ENCODE results near the gene GPSM1. TPM values are rescaled to one million over a fixed set of nuclear protein-coding genes. Genes with fewer than 3 reads are reported as not detected.

Gene GPSM1
- total RNA-seq, 1 experiment from 2014 or later: 26.4 TPM

DNA sequence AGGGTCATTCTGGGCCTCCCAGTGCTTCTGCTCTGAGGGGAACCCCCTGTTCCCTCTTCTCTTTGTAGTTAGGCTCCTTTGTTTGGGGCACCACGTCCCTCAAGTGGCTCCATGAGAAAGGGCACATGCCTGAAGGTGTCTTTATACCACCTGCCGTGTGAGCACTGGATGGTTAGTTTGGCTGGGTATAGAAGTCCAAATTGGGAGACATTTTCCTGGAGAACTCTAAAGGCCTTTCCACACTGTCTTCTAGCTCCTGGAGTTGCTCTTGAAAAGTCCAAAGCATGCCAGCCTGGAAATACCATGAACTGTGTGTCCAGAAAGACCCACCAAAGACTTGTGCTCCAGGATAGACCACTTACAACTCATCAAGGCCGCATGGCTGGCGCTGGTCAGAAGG, 12.4 kb upstream of the GPSM1 start:
- Histone ChIP-seq H3K27me3 (ENCODE audit: insufficient read depth, low read length) (no peaks in the 10 kb centered on the region), H3K9me2 (ENCODE audit: insufficient read depth) (no peaks in the 10 kb centered on the region), H3K79me2 (ENCODE audit: insufficient read depth, low read length) (no peaks in the 10 kb centered on the region), H3K9ac (ENCODE audit: low read length) (no peak overlapping the region), H3K27ac (ENCODE audit: low read depth, low read length) (no peak overlapping the region), H3K4me2 (ENCODE audit: low read length) (no peak overlapping the region), H3K36me3 (ENCODE audit: control insufficient read depth in 1 of 2, insufficient read depth in 2 of 2, low read length in 2 of 2) (no peaks in the 10 kb centered on the region), H3K4me3 (replicated peaks in 1 of 2; ENCODE audit: low read depth in 1 of 2, low read length in 2 of 2) (no peak overlapping the region), H3K9me3 (ENCODE audit: control insufficient read depth in 1 of 2, insufficient read depth in 1 of 2, low read depth in 1 of 2, low read length in 2 of 2) (peaks cover 10 to 21% of the 10 kb centered on the region in 2 experiments; a peak in 2 of 4 replicates), H2AFZ (ENCODE audit: low read depth, low read length, poor library complexity, severe bottlenecking) (no peak overlapping the region), H3K4me1 (ENCODE audit: control insufficient read depth in 1 of 2, insufficient read depth in 2 of 2, low read length in 2 of 2) (peaks cover 13 to 19% of the 10 kb centered on the region in 2 experiments), H4K20me1 (ENCODE audit: insufficient read depth) (no peaks in the 10 kb centered on the region)
- ChIA-PET POLR2A (no interaction called here), CTCF (no interaction called here), RAD21 (ENCODE audit: low non-redundant PET in 1 of 2, low total read pairs in 2 of 2, uncharacterized antibody in 2 of 2, unreplicated experiment in 2 of 2) (no interaction called here)
- no TSS peak for BruUV-seq (replicated peaks)
- TF ChIP-seq TCF7L2 (IDR thresholded peaks at IDR 0.05; ENCODE audit: borderline replicate concordance, extremely low read depth, insufficient read depth, insufficient read length) (no peak), ELF1 (IDR thresholded peaks at IDR 0.05; ENCODE audit: borderline replicate concordance, low read depth) (no peak), CEBPB (IDR thresholded peaks at IDR 0.05; ENCODE audit: low read depth) (no peak), POLR2AphosphoS5 (IDR thresholded peaks at IDR 0.05; ENCODE audit: low read depth, low read length) (no peak), SP1 (IDR thresholded peaks at IDR 0.05; ENCODE audit: low read depth) (no peak), RAD21 (IDR thresholded peaks at IDR 0.05; ENCODE audit: low read depth) (no peak), SIN3A (IDR thresholded peaks at IDR 0.05; ENCODE audit: low read depth) (no peak), FOSL1 (IDR thresholded peaks at IDR 0.05; ENCODE audit: low read depth) (no peak), EZH2 (IDR thresholded peaks at IDR 0.05) (no peak), CBX3 (IDR thresholded peaks at IDR 0.05; ENCODE audit: low read depth) (no peak), EGR1 (IDR thresholded peaks at IDR 0.05; ENCODE audit: low read depth) (no peak), ZNF274 (IDR thresholded peaks at IDR 0.05; ENCODE audit: low read depth, low read length) (no peak), JUND (IDR thresholded peaks at IDR 0.05) (no peak), EZH2phosphoT487 (IDR thresholded peaks at IDR 0.05; ENCODE audit: borderline replicate concordance) (no peak)
- TF ChIP-seq, protein P1, sequence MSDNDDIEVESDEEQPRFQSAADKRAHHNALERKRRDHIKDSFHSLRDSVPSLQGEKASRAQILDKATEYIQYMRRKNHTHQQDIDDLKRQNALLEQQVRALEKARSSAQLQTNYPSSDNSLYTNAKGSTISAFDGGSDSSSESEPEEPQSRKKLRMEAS (IDR thresholded peaks at IDR 0.05): no peak
- TF ChIP-seq, protein P2, sequence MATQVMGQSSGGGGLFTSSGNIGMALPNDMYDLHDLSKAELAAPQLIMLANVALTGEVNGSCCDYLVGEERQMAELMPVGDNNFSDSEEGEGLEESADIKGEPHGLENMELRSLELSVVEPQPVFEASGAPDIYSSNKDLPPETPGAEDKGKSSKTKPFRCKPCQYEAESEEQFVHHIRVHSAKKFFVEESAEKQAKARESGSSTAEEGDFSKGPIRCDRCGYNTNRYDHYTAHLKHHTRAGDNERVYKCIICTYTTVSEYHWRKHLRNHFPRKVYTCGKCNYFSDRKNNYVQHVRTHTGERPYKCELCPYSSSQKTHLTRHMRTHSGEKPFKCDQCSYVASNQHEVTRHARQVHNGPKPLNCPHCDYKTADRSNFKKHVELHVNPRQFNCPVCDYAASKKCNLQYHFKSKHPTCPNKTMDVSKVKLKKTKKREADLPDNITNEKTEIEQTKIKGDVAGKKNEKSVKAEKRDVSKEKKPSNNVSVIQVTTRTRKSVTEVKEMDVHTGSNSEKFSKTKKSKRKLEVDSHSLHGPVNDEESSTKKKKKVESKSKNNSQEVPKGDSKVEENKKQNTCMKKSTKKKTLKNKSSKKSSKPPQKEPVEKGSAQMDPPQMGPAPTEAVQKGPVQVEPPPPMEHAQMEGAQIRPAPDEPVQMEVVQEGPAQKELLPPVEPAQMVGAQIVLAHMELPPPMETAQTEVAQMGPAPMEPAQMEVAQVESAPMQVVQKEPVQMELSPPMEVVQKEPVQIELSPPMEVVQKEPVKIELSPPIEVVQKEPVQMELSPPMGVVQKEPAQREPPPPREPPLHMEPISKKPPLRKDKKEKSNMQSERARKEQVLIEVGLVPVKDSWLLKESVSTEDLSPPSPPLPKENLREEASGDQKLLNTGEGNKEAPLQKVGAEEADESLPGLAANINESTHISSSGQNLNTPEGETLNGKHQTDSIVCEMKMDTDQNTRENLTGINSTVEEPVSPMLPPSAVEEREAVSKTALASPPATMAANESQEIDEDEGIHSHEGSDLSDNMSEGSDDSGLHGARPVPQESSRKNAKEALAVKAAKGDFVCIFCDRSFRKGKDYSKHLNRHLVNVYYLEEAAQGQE (IDR thresholded peaks at IDR 0.05; ENCODE audit: low read depth): no peak
- TF ChIP-seq, protein P3, sequence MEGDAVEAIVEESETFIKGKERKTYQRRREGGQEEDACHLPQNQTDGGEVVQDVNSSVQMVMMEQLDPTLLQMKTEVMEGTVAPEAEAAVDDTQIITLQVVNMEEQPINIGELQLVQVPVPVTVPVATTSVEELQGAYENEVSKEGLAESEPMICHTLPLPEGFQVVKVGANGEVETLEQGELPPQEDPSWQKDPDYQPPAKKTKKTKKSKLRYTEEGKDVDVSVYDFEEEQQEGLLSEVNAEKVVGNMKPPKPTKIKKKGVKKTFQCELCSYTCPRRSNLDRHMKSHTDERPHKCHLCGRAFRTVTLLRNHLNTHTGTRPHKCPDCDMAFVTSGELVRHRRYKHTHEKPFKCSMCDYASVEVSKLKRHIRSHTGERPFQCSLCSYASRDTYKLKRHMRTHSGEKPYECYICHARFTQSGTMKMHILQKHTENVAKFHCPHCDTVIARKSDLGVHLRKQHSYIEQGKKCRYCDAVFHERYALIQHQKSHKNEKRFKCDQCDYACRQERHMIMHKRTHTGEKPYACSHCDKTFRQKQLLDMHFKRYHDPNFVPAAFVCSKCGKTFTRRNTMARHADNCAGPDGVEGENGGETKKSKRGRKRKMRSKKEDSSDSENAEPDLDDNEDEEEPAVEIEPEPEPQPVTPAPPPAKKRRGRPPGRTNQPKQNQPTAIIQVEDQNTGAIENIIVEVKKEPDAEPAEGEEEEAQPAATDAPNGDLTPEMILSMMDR (IDR thresholded peaks at IDR 0.05 in 2 of 3, conservative IDR thresholded peaks at IDR 0.05 in 1 of 3; ENCODE audit: borderline replicate concordance in 1 of 3, insufficient read depth in 1 of 3, low read depth in 2 of 3, low read length in 2 of 3): no peak
- TF ChIP-seq, protein P4, sequence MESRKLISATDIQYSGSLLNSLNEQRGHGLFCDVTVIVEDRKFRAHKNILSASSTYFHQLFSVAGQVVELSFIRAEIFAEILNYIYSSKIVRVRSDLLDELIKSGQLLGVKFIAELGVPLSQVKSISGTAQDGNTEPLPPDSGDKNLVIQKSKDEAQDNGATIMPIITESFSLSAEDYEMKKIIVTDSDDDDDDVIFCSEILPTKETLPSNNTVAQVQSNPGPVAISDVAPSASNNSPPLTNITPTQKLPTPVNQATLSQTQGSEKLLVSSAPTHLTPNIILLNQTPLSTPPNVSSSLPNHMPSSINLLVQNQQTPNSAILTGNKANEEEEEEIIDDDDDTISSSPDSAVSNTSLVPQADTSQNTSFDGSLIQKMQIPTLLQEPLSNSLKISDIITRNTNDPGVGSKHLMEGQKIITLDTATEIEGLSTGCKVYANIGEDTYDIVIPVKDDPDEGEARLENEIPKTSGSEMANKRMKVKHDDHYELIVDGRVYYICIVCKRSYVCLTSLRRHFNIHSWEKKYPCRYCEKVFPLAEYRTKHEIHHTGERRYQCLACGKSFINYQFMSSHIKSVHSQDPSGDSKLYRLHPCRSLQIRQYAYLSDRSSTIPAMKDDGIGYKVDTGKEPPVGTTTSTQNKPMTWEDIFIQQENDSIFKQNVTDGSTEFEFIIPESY (IDR thresholded peaks at IDR 0.05; ENCODE audit: extremely low read depth, insufficient replicate concordance, low read length): no peak
- TF ChIP-seq, protein P5, sequence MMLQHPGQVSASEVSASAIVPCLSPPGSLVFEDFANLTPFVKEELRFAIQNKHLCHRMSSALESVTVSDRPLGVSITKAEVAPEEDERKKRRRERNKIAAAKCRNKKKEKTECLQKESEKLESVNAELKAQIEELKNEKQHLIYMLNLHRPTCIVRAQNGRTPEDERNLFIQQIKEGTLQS (IDR thresholded peaks at IDR 0.05): no peak
- no peak for DNase-seq (ENCODE audit: low read depth, low spot score)
- intact Hi-C loops (cut with micrococcal nuclease): no loop called here
- ATAC-seq: no peak

All from HCT116 (cell line).